PFSK-1 (cell line): Measurements from ENCODE around the gene NRARP.

ENCODE experiments used
- FOXP2 ChIP-seq: optimal IDR thresholded peaks from 2 replicates; pipeline ENCODE3; 2011; ENCODE audit warnings: borderline replicate concordance, control low read depth, inconsistent platforms; ENCODE audit not compliant: insufficient read depth; ENCODE audit errors: extremely low read length, extremely low read depth
- POLR2AphosphoS5 ChIP-seq: IDR thresholded peaks from 2 replicates; pipeline ENCODE4 v1.6.1; 2012; ENCODE audit warnings: low read depth, mild to moderate bottlenecking, control low read depth, low read length, moderate library complexity
- SIN3A ChIP-seq: IDR thresholded peaks from 2 replicates; pipeline ENCODE4 v1.6.1; 2012; ENCODE audit warnings: mild to moderate bottlenecking, low read length, moderate library complexity, borderline replicate concordance; ENCODE audit not compliant: insufficient read depth
- TAF1 ChIP-seq: IDR thresholded peaks from 2 replicates; pipeline ENCODE4 v1.6.1; 2012; ENCODE audit warnings: low read length, control low read depth, borderline replicate concordance; ENCODE audit not compliant: insufficient read depth
- TF ChIP-seq, protein P1 (sequence below), 2 experiments: IDR thresholded peaks; 2 replicates each; pipeline versions ENCODE4 v1.6.1 to v1.8.0; 2011 to 2012; ENCODE audit warnings: low read depth in 2 of 2, low read length in 2 of 2, control low read depth in 1 of 2, inconsistent platforms in 1 of 2, mild to moderate bottlenecking in 1 of 2, moderate library complexity in 1 of 2; ENCODE audit not compliant: insufficient read depth in 1 of 2

NRARP gene

DNA sequence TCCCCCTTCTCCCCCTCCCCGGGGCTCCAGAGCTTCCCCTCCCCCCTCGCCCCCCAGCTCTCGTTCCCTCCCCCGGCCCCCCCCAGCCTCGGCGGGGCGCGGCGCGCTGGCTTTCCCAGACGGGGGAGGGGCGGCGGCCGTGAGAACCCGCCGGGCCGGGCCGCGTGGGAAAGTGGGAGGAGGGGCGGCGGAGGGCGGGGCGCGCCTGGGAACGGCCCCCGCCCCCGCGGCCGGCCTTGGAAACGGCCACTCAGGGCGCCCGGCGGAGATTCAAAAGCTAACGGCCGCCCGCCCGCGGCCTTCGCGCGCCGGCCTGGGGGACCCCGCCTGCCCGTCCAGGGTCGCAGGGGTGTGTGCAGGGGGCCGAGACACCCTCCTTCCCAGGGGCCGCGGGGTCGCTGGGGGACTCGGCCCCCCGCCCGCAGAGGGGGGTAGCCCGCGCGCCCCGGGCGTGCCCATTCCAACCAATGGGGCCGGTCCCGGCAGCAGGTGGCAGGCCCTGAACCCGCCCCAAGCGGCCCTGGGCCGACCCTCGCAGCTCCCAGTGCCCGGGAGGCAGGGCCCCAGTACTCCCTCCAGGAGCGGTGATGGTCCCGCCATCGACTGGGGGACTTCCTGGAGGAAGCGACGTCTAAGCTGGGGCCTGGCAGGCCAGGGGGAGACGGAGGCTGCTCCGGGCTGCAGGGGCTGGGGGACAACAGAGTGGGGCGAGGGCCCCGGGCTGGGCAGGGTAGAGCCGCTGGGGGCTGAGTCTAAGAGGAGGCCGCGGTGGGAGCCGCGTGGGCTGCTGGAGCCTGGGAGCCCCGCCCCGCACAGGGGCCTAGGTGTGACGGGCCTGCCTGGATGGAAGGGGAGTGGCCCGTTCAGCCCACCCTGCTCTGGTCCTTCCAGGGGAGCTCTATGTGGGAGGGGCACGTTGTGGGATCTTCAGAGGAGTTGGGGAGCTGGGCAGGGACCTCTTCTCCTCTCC is 14.2 kb upstream of the NRARP start:
- TF ChIP-seq TAF1 (no peak), POLR2AphosphoS5 (no peak), SIN3A (no peak), FOXP2 (no peak)
- TF ChIP-seq, protein P1, sequence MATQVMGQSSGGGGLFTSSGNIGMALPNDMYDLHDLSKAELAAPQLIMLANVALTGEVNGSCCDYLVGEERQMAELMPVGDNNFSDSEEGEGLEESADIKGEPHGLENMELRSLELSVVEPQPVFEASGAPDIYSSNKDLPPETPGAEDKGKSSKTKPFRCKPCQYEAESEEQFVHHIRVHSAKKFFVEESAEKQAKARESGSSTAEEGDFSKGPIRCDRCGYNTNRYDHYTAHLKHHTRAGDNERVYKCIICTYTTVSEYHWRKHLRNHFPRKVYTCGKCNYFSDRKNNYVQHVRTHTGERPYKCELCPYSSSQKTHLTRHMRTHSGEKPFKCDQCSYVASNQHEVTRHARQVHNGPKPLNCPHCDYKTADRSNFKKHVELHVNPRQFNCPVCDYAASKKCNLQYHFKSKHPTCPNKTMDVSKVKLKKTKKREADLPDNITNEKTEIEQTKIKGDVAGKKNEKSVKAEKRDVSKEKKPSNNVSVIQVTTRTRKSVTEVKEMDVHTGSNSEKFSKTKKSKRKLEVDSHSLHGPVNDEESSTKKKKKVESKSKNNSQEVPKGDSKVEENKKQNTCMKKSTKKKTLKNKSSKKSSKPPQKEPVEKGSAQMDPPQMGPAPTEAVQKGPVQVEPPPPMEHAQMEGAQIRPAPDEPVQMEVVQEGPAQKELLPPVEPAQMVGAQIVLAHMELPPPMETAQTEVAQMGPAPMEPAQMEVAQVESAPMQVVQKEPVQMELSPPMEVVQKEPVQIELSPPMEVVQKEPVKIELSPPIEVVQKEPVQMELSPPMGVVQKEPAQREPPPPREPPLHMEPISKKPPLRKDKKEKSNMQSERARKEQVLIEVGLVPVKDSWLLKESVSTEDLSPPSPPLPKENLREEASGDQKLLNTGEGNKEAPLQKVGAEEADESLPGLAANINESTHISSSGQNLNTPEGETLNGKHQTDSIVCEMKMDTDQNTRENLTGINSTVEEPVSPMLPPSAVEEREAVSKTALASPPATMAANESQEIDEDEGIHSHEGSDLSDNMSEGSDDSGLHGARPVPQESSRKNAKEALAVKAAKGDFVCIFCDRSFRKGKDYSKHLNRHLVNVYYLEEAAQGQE (IDR thresholded peaks at IDR 0.05; ENCODE audit: insufficient read depth in 1 of 2, low read depth in 2 of 2, low read length in 2 of 2) = no peak

DNA sequence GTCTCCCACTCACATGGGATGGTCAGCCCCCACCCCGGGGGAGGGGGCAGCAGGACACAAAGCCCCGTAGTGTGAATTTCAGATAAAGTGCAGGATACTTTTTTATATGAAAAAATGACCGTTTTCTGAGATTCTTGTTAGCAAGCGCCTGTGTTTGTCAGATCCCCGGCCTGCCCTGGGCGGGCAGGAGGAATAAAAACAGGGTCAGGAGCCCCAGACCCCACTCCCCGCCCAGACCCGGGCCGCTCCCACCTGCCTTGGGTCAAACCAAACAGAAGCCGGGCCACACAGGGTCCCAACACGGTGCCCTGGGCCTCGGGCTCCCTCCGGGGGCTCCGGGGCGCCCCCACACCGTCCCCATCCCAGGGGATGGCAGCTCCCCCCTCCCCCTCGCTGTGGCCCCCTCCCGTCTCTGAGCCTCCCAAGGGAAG is 13.5 kb upstream of the NRARP start:
- TF ChIP-seq TAF1 = no peak
- TF ChIP-seq, protein P1 (IDR thresholded peaks at IDR 0.05; ENCODE audit: insufficient read depth in 1 of 2, low read depth in 2 of 2, low read length in 2 of 2) = no peak
- no peak for TF ChIP-seq FOXP2
- TF ChIP-seq POLR2AphosphoS5 = no peak
- no peak for TF ChIP-seq SIN3A

DNA sequence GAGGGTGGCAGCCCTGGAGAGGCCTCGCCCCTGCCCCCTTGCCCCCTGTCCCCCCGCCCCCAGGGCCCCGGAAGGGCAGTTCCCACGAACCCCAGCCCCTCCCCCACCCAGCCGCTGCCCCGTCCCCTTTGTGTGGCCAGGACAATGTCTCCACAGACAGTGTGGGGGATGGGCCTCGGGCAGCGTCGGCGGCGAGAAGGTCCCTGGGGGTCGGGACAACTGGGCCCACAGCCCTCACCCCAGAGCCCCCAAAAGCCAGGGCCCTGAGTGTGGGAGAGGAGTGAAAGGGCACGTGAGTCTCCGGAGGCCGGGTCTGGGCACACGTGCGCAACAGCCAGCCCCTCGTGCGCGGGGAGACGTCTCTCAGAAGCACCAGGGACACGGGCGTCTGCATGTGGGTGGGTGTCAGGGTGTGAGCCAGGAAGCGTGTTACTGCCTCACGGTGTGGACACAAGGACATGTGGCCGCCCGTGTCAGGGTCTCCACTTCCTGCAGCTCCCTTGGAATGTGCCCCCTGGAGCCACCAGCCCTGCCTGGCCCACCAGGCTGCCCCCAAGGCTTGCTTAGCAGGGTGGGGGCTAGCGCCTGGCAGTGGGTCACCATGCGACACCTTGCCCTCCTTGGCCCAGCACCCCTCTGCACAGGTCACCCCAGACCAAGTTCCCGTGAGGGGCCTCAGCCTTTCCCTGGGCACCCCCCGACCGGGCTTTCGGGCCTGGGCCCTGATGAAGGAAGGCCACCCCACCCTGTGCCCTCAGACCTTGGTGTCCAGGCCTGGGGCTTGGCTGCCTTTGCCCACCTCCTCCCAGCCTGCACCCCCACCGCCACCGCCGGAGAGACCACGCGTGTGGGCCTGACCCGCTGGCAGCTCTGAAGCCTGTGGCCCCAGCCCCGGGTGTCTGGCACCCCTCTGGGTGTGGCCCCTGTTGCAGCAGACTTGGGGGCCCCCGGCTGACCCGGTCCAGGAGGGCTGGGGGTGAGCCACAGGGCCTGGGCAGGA is 12.8 kb upstream of the NRARP start:
- TF ChIP-seq POLR2AphosphoS5 (no peak), TAF1 (no peak), FOXP2 (no peak), SIN3A (no peak)
- TF ChIP-seq, protein P1 (IDR thresholded peaks at IDR 0.05; ENCODE audit: insufficient read depth in 1 of 2, low read depth in 2 of 2, low read length in 2 of 2) = no peak

DNA sequence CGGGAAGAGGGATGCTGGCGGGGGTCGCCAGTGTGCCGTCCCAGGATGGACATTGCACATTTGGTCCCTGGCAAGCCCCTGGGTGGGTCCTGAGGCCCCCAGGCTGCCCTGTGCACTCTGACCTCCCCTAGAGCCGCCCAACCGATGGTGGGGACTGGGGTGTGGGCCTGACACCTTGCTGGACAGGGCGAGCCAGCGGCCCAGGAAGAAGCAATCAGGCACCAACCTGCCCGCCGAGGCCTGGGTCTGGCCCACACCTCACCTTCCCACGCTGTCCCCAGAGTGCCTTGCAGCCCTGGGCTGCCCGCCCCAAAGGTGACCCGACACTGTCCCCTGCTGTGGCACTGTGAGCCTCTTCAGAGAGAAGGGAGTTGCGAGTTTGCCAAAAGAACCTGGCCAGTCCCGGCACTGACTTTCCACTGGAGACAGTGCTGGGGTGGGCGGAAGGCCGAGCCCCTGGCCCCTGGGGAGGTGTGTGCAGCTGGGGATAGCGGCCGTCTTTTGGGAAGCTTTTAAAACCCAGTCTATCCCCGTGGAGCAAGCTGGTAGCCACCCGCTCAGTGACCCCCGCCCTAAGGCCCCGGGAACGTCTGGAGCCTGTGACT is 12.0 kb upstream of the NRARP start:
- TF ChIP-seq, protein P1 (IDR thresholded peaks at IDR 0.05; ENCODE audit: insufficient read depth in 1 of 2, low read depth in 2 of 2, low read length in 2 of 2) = no peak
- TF ChIP-seq TAF1 (no peak), FOXP2 (no peak)
